NCI-H526 (cell line): Measurements from ENCODE around the gene FOXI1.
"Not testable (repeated sequence)": the region's sequence is repeated elsewhere in the genome, so short reads cannot be mapped to it uniquely, and the experiment has no call there.

Experiments
- DNase-seq, 2 experiments: peaks; one replicate each; lab custom pipeline; 2025; lab: John Stamatoyannopoulos, UW

FOXI1 gene

DNA sequence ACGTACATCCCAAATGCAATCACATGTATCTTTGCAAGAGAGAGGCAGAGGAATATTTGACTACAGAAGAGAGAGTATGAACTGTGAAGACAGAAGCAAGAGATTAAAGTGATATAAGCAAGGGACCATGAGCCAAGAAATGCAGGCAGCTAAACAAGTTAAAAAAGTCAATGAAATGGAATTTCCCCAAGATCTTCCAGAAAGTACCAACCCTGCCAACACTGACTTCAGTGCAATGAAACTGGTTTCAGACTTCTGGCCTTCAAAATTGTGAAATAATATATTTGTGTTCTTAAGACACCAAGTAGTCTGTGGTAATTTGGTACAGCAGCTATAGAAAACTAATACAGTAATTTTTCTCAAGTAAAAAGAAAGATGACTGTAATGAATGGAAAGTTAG, 20.9 kb downstream of the FOXI1 start:
- DNase-seq, result no peak

DNA sequence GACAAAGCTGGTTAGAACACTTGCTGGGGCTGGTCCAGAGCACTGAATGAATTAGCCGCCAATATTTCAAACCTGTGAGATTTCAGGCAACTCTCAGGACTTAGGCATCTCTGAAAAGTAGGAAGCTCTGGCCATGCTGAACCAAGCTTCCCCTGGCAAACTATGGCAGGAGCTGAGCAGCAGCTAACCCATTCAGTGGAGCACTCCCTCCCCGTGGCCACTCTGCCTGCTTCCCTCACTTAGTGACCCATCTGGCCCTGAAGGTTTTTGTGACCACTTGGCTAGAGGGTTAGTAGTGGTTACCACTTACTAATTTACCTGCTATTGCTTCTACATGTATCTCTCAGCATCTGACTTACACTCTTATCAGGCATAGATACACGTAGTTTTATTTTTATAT, 25.5 kb downstream of the FOXI1 start:
- no peak for DNase-seq

DNA sequence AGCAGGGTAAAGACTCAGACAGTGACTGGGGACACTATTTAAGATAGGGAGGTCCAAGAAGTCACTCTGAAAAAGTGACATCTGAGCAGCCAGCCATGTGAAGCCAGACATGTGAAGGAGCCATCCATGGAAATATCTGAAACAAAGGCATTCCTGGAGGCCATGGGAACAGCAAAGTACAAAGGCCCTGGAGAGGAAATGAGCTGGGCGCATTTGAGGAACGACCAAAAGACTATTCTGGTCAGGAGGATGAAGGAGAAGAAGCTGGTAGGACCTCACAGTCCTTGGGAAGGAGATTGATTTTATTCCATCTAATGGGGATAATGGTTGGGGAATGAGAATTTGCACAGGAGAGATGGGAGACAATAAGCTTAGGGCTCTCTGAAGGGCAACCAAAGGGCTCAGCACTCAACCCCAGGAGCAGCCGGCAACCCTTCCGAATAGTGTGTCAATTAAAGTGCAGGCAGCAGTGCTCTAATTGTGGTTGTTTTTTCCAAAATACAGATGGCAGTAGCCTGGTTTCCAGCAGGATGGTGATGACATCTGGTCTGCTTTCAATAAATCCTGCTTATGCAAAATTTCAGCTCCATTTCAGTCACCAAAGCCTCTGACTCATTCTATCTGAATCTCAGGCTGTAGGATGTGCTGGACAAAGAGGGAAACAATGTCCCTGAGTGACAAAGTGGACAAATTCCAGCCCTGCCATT, 26.7 kb downstream of the FOXI1 start:
- DNase-seq, result no peak

DNA sequence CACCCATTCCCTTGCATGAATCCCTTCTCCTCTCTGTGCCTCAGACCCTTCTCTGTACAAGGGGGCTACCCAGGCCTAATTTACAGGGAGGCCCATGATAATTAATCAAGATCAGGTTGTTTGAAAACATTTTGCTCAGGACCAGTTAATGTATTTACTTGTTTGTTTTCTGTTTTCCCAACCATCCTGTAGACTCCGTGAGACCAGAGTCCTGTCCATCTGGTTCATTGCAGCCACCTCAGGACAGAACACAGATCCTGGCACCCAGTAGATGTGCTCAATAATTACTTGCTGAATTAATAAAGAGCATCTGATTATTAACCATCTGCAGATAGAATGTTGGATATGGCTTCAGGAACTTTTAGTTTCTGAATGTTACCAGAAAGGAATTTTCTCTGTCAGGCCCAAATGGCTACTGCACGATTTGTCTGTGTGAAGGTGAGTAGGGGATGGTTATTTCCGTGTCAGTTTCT, 27.3 kb downstream of the FOXI1 start:
- DNase-seq, result no peak

DNA sequence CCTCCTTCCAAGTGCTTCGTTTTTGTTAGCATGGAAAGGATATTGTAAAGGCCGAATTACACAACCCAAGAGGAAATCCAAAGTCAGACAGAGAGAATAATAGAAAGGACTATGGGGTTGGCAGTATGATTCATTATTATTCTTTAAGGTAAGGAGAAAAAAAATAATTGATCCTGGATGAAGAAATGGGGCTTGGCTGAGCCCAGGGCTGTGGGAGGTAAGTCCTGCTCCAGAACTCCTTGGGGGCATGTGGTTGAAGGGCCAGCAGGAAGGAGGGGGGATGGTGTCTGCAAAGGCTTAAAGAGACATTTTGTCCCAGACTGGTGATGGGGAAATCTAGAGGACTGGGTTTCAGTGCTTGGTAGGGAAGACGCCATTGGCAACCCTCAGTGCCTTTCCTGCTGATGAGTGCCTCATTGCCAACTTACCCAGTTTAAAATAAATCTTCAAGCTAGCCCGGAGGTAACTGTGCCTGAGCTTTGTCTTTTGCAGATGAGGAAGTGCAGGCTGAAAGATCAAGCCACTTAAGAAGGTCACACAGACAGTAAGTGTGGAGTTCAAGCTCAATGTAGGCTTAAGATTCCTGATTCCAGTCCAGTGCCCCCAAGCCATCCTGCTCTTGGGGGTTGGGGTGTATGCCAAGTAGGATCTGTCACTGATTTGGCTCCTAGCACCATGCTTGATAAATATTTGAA, 30.2 kb downstream of the FOXI1 start:
- DNase-seq, result no peak

DNA sequence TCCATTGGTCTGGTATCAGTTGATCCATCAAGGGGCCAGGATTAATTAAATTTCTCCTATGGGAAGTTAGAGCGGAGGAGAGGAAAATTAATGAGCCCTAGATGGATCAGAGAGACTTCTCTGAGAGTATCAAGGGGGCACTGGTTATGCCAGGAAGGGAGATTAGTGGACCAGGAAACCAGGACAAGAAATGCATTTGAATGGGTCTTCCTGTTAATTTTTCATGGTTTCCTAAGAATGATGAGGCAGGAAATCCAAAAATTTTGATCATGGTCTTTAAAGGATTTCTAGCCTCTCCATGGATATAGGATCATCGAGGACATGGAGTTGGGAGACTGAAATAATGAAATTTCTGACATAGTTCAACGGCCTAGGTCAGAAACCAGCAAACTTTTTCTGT, 30.8 kb downstream of the FOXI1 start:
- no peak for DNase-seq

DNA sequence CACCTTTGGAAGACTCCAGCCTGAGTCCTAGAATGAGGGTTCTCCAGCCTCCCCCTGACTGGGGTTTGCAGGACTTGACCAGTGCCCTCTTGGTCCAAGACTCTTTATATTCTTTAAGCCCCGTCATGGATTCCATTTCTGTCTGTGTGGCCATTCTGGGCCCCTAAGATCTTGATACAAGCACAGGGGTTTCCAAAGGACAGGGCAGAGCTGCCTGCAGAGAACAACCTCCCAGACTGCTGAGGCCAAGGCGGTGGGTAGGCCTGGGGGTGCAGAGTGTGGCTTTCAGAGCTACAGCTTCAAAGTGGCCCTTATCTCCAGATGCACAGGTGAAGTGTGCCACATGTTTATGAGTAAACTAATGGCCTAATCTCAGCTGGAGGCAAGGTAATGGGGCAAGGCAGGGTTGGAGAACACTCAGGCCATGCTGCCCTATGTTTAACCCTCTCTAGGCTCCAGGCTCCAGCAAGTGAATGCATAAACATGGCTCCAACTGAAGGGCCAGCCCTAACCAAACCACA, 32.1 kb downstream of the FOXI1 start:
- DNase-seq, result no peak

DNA sequence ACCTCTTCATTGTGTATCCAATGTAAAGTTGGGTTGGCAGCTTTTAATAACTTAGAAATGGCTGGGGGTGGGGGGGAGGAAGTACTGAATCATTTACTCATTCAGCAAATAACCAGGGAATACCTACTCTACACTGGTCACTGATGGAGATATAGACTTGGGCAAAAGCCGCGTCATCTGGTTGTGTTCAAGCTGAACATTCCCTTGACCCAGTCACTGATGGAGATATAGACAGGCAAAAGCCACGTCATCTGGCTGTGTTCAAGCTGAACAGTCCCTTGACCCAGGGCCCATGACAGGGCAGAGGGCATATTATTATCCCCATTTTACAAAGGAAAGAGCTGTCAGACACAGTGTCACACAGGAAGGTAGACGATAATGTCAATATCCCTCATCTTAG, 32.6 kb downstream of the FOXI1 start:
- no peak for DNase-seq

DNA sequence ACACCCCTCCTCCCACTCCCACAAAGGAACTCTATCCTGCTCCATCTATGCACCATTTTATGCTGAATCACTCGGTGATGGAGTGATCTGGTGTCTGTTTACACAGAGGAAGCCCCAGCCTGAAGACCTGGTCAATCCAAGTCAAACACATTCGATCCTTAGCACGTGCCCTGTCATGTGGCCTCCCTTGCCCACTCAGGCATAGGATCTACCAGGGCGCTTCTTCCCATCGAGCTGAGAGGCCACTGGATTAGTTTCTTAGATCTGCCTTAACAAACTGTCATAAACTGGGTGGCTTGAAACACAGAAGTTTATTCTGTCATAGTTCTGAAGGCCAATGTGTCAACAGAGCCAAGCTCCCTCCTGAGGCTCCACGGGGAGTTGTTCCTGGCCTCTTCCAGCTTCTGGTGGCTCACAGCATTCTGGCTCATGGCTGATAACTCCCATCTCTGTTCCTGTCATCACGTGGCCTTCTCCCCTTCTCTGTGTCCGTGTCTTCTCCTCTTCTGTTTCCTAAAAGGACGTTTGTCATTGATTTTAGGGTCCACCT, 34.2 kb downstream of the FOXI1 start:
- no peak for DNase-seq

DNA sequence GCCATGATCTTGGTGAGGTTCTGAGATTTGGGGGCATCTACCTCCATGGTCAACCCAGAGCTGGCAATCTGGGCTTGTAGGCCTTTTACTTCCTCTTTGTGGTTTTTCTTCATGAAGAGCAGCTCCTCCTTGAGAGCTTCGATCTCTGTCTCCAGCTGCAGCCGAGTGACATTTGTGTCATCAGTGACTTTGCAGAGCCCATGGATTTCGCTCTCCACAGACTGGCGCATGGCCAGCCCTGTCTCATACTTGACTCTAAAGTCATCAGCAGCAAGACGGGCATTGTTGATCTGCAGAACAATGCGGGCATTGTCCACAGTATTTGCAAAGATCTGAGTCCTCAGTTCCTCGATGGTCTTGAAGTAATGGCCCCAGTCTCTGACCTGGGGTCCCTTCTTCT, 35.5 kb downstream of the FOXI1 start:
- not testable (repeated sequence) for DNase-seq

DNA sequence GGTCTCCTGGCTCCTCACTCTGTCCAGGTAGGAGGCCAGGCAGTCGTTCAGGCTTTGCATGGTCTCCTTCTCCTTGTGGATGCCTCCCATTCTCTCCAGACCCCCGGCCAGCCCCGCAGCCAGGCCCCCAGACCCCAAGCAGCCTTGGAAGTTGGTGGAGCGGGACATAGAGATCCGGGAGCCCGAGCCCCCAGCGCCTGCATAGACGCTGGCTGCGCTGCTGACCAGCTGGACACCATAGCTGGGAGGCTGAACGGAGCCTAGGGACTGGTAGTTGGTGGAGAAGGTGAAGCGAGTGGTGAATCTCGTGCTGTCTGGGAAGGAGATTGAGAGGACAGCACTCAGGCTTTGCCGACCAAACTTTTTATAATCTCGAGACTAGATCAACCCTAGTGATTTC, 35.9 kb downstream of the FOXI1 start:
- no peak for DNase-seq

DNA sequence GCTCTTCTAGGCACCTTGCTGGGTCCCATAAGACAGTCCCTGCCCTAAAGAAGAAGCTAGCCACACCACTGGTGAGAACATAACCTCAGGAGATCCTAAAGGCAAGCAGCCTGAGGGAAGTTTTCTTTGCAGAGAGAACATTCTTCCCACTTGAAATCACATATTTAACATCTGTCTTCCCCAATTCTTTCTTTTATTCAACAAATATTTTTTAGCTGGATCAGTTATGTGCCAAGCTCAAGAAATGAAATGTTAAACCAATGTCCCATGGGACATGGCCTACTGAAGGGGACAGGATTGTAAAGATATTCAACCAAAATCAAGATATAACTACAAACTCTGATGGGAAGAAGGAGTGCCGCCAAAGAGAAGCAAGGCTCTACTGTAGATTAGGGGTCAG, 36.5 kb downstream of the FOXI1 start:
- DNase-seq, result no peak

DNA sequence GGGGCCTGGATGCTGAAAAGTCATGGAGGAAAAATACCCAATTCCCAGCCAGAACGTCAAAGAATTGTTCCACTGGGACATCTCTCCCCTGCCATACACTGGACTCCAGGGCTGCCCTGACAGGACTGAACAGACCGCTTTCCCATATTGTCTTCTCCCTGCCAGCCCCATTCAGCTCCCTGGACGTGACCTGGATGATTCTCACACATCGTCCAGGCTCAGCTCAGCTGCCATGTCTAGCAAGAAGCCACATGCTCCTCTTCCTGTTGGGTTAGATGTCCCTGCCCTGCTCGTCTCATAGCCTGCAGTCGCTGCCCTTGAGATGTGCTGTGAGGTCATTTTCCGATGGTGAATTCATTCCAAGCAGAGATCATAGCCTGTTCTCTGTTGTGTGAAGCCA, 37.4 kb downstream of the FOXI1 start:
- DNase-seq, result no peak

DNA sequence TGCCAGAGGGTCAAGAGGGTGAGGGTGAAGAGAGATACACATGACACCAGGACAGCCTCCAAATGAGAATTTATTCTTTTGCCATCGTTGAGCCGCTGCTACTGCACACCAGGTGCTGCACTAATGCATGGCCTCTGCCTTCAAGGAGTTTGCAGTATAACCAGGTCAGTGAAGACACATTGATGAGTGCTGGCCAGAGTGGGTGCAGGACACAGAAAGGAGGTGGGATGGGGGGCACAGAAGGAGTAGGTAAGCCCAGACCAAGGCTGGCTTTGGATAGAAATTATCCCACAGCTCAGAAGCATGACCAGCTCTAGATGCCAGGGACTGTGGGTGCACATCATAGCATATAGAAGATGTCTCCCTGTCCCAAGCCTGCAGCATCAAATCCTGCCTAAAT, 38.0 kb downstream of the FOXI1 start:
- no peak for DNase-seq

DNA sequence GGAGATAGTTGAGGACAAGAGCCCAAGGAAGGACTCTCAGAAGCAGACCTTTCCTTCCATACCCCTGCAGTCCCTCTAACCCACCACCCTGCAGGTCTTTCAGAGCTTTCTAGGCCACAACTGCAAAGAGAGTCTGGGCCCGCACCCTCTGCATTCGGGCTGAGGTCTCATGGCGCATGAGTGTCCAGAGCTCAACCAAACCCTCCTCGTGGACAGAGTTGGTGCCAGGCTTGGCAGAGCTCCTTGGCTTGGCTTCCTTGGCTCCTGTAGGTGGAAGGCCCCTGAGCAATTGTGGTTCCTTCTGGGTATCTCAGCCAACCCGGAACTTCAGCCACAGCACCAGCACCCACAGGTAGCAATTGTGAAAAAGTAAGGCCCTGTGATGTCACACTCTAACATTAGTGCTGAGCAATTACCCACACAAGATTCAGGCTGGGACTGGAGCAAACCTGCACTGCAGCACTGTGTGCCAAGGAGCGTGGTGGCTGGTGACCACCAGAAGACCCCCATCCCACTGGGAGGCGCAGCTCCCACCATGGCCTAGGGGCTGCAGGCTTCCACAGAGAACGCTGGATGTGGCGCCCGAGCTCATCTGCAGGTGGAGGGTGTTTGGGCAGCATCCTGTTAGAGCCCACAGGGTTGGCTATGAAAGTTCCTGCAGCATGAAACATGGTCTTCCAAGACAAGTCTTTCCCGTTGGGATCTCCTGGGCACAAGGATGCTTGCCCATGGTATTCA, 38.8 kb downstream of the FOXI1 start:
- DNase-seq, result no peak

DNA sequence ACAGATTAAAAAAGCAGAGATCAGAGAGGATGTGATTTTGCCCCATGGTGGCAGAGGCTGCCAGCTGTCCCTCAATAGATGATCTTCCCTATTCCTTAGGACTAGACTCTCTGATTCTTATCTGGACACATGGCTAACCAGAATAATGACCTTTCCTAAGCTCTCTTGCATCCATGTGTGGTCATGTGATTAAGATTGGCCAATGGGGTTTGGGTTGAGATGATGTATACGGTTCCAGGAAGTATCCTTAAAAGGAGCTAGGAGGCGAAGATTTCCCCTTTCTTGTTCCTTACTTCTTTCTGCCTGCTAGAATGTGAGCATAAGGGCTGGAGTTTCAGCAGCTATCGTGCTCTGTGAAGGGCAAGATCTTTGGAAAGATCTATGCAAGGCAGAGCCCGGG, 39.8 kb downstream of the FOXI1 start:
- no peak for DNase-seq

DNA sequence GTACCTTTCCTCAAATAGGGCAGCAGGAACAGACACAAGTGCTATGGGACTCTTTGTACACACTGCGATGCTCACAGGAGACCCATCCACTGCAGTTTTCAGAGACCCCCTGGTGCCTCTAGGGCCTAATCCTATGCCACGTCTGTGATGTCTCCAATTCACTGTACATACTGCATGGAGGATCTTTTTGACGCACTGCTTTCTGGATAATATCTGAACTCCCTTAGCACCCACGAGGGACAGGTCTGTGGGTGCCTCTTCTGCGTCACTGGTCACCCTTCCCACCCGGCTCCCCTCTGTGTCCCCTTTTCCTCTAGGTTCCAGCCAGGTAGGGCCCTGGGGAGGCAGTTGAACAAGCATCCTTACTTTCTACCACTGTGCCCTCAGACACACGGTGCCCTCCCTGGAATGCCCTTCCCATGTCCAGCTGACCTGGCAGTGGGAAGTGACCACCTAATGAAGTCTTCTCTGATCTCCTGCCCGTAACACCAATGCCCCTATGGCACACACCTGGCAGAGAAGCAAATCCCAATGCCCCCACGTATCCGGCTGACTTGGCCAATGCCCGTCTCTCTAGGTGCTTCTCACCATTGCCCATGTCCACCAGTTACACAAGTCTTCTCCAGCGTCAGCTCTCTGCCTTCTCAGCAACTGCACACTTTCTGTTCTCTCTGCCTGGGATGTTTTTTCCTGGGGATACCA, 41.5 kb downstream of the FOXI1 start:
- DNase-seq, result no peak

DNA sequence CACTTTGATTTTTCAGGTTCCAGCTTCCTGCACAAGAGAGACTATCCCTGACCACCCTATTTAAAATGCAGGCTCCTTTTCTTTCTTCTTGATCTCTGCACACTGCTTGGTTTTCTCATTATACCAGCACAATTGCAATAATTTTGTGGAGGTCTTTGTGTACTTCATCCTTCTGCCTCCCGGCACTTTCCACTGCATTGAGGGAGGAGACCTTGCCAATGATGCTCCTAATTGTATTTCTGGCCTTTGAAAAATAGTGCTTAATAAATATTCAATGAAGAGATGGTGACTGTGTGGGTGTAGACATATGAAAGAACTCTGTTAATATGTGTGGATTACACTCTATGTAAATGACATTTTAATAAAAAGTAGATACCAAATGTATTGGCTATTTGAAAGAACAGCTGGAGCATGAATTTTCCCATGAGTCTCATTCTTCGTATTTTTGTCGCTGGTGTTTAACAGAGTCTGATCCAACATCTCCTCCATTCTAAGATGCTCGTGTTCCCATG, 42.1 kb downstream of the FOXI1 start:
- DNase-seq, result no peak

DNA sequence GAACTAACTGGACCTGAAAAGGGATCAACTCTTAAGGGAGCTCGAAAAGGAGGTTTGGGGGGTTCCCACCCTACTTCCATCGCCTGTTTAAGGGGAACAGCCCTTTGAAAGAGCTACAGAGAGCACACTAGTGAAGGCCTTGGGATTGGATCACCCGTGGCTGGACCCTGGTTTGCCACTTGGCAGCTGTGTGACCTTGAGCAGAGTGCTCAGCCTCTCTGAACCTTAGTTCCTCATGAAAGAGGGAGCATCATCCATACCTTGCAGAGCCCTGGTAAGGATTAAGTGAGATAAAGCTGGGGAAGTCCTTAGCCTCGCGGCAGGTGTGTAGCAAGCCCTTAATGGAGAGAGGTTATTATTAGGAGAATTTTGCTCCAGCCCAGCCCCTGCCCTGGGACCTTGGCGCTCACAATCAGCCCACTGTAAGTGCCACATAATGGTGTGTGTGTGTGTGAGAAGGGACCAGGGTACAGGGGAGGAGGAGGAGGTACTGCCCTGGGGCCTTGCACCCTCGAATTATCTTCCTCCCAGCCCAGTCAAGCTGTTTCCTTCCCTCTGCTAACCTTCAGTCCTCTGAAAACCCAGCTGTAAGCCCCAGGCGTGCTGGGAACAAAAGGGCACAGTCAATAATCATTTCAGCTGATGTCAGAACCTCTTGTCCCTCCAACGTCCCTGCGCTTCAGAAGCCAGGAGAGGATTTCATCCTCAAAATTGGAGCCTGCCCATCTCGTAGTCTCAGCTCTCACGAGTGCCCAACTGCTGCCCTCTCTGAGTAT, 42.9 kb downstream of the FOXI1 start:
- DNase-seq, result no peak

DNA sequence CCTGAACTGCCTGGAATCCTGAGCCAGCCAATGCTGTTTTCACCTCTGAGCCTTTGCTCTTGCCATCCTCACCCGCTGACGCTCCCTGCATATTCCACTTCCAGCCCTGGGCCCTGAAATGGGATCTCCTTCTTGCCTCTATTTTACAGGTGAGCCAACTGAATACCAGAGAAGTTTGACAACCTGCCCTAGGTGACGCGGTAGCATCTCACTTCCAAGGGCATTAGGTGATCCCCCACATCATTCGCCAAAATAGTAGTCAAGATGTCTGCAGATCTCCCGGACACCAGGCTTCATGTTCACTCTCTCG, 43.5 kb downstream of the FOXI1 start:
- DNase-seq, result no peak

DNA sequence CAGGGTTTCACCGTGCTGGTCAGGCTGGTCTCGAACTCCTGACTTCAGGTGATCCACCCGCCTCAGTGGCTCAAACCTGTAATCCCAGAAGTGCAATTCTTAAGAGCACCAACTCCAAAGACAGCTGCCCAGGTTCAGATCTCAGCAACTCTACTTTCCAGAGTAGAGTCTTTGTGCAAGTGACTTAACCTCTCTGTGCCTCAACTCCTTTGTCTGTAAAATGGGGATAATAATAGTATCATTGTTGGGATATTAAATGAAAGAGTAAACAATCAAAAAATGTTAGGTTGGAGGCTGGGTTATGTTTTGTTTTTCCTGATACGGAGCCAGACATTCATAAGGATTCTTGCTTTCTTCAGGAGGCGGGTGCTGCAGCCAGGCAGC, 45.0 kb downstream of the FOXI1 start:
- DNase-seq, result no peak
